ENCODE results near the gene TMEM127.

- TF ChIP-seq CTCF (IDR thresholded peaks at IDR 0.05) (no peak), MAFK (IDR thresholded peaks at IDR 0.05; ENCODE audit: partially characterized antibody) (no peak), ESRRA (IDR thresholded peaks at IDR 0.05; ENCODE audit: borderline replicate concordance, low read length) (no peak), POLR2AphosphoS2 (conservative IDR thresholded peaks at IDR 0.05; ENCODE audit: low read length) (no peak), ELK1 (IDR thresholded peaks at IDR 0.05; ENCODE audit: low read depth, low read length) (no peak), KDM1A (IDR thresholded peaks at IDR 0.05; ENCODE audit: low read depth) (no peak), EP300 (IDR thresholded peaks at IDR 0.05) (no peak), CEBPB (IDR thresholded peaks at IDR 0.05) (no peak)
Measured at GRCh38 chr2:96209729-96210085, 56.1 kb downstream of the TMEM127 start.

Data from A549 (cell line).